Loucy (cell line): Measurements from ENCODE around the gene CAPNS2.

ENCODE experiments used
- CTCF ChIP-seq: fragments of 200-600 bp; sonication (generic); conservative IDR thresholded peaks from 2 replicates; pipeline ENCODE4 v1.5.1; 2014; ENCODE audit warnings: mild to moderate bottlenecking, antibody characterized with exemption, low read length
- EZH2phosphoT487 ChIP-seq: fragments of 200-600 bp; IDR thresholded peaks from 2 replicates; pipeline ENCODE4 v1.6.1; 2018; ENCODE audit warnings: antibody characterized with exemption, mild to moderate bottlenecking, moderate library complexity, borderline replicate concordance

GRCh38 chr16:55555436-55555835, 11.0 kb upstream of the CAPNS2 start:
- TF ChIP-seq CTCF (no peak), EZH2phosphoT487 (no peak)
